Nucleus accumbens (tissue), 56 donors: ENCODE results near the gene SPATA31E1.
"Not testable (repeated sequence)": the region's sequence is repeated elsewhere in the genome, so short reads cannot be mapped to it uniquely, and the experiment has no call there.

Experiments used
- DNase-seq, 56 donors: peaks; one replicate each; lab custom pipeline; 2025; lab: John Stamatoyannopoulos, UW

The SPATA31E1 gene

GRCh38 chr9:87882627-87883026 lies at the start of gene SPATA31E1:
TSS of gene SPATA31E1 (plus strand) at chr9:87882877. CDS start at chr9:87882892, 15 bp downstream.
- no peak for DNase-seq

DNA sequence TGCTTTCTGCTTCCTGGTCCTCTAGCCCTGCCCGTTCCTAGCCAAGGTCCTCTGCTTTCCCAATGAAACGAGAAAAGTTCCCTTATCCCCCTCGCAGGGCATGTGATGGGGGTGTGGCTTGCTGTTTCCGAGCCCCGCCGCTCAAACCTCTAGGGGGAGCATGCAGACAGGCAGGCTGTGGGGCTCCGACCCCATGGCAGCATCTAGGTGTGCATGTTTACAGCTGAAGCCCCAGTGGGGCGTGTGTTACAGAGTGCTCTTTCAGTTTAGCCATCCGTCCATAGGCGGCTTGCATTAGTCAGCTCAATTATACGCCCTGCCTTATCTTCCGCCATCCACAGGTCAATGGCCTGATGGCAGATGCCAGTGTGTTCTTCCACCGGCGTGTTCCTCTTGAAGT lies 48.3 kb upstream of the SPATA31E1 start:
- DNase-seq = no peak

DNA sequence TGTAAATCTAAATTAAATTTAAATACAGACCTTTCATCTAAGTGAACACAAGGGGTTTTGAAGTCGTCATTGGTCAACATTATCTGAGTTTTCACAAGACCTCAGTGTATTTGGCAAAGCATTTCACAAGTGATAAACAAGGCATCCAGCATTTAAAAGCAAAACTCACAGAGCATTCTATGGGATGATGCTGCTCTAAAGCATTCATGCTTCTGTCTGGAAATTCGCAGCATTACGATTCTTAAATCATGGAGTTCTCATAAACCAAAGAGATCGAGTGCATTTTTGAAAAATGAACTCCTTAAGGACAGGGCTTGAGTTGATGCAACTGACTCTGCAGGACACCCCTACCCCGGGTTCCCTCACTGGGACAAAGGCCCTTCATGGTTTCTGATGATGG lies 46.1 kb upstream of the SPATA31E1 start:
- DNase-seq = no peak

- DNase-seq = peak in 14 of 56 donors; percentile 2 to 45 (median 22)
Measured at GRCh38 chr9:87836951-87837705, 45.5 kb upstream of the SPATA31E1 start.

- no peak for DNase-seq
Measured at GRCh38 chr9:87840134-87840533, 42.5 kb upstream of the SPATA31E1 start.

DNA sequence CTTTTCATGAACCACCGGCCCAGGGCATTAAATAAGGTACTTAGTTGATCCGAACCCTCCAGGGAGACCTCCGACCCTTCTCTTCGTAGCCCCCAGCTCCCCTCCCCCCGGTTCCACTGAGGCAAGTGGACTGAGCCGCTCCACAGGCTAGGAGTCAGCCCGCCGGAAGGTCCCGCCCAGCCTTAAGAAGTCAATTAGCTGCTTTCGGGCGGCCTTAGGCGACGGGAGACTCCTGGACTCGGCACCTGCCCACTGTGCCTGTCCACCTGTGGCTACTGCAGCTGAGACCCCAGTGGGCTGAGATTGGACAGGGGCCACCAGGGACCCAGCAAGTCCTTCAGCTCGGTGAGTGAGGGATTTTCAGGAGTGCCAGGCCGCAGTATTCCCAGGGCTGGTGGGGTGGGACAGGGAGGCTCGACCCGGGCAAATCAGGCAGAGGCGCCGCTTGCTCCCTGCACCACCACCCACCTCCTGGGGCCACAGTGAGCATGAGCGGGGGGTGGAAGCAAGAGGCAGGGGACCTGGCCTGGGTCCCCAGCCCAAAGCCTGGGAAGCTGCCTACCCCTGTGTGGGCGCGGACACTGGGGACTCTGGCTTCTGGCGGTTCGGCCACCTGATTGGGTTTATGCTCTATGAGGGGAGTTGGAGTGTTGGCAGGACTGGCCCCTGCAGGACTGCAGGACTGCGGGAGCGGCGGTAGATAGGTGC lies 39.6 kb upstream of the SPATA31E1 start:
- DNase-seq = no peak

DNA sequence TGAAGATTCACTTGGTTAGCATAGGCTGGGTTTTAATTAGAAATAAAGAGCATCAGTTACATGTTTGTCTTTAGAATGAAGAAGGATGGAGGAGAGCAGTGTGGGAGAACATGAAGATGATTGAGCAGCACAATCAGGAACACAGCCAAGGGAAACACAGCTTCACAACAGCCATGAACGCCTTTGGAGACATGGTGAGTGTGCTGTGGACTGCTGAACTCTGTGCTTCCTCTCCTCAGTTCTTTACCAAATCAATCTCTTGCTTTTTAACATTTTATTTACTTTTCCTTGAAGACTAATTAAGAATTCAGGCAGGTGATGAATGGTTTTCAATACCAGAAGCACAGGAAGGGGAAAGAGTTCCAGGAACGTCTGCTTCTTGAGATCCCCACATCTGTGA lies 38.2 kb upstream of the SPATA31E1 start:
- no peak for DNase-seq

DNA sequence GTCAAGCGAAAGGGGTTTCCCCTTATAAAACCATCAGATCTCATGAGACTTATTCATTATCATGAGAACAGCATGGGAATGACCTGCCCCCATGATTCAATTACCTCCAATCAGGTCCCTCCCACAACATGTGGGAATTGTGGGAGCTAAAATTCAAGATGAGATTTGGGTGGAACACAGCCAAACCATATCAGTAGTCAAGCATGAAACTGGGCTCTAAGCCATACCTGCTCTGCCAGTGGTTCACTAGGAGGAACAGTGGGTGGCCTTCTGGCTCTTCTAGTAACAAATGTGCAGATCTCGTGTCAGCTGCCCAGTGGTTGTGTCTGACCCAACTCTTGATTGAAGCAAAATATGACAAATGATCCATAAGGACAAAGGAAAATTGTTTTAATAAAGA lies 34.9 kb upstream of the SPATA31E1 start:
- DNase-seq = not testable (repeated sequence)

DNA sequence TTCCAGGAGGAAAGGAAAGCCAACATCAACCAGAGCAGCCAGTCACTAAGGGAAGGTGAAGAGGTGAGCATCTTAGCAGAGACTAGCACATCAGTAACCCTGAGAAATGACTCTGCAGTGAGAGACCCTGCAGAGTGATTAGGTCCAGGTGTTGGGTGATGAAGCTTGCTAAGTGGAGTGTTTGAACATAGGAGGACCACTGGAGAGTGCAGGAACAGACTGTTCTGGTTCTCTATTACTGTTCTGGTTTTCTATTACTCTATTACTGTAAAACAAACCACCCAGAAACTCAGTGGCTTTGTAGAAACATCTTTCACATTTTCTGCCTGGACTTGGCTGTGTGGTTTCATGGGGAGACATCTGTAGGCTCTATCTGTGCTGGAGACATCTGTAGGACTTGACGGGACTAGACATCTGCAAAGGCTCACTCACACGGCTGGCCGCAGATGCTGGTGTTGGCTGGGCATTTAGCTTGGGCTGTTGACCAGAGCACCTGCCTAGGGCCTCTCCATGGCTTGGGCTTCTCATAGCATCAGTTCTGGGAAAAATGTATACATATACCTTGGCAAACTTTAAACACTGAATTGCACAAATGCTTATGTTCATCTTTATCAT lies 33.4 kb upstream of the SPATA31E1 start:
- no peak for DNase-seq

DNA sequence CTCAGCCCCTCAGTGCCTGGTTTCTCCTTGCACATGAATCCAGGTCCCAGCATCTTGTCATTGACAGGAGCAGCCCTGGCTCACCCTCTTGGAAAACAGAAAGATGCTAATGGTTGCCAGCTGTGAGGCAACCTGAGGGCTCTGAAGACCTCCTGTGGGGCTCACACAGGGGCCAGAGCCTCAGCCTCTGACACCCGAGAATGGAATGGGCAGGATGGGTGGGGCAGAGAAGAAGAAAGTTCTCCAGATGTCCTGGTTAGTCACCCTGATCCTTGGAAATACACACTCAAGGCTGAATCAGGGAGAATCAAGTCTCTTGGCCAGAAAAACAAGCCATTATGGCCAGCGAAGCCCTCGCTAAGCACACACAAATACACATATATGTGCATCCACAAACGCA lies 32.3 kb upstream of the SPATA31E1 start:
- no peak for DNase-seq

GRCh38 chr9:87851186-87851585 lies 31.5 kb upstream of the SPATA31E1 start:
- not testable (repeated sequence) for DNase-seq

DNA sequence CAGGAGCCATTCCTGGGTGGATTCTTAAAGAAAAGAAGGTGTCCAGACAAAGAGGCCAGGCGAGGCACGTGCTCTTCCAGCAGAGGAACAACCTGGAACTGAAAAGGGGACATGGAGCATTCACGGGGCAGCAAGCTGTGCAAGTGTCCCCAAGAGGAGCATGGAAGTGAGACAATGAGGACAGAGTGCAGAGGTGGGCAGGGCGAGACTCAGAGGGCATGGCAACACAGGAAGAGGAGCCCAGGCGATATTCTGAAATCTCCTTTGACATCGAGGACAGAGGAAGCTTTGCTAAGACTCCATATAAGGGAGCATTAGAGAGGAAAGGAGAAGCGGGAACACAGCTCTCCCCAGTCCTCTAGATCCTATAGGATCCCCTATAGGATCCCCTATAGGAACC lies 29.4 kb upstream of the SPATA31E1 start:
- no peak for DNase-seq

- no peak for DNase-seq
Measured at GRCh38 chr9:87853876-87854579, 28.6 kb upstream of the SPATA31E1 start.

GRCh38 chr9:87854580-87854955 lies 28.1 kb upstream of the SPATA31E1 start:
- no peak for DNase-seq

DNA sequence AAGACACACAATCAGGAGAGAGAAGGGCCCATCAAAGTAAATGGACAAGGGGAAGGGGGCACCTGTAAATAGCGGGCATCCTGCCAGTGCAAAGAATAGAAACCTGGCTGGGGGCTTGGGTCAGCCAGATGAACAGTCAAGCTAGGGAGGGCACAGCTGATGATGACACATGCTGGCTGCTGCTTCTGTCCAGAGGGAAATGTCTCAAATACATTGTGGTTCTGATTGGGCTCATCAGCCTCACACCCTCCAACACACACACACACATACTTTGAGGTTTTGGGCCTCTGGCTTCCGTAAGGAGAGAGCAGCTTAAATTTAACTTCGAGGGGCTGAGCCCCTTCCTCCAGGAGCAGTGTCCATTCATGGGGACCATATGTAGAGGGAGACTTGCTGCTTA lies 27.6 kb upstream of the SPATA31E1 start:
- DNase-seq = no peak

DNA sequence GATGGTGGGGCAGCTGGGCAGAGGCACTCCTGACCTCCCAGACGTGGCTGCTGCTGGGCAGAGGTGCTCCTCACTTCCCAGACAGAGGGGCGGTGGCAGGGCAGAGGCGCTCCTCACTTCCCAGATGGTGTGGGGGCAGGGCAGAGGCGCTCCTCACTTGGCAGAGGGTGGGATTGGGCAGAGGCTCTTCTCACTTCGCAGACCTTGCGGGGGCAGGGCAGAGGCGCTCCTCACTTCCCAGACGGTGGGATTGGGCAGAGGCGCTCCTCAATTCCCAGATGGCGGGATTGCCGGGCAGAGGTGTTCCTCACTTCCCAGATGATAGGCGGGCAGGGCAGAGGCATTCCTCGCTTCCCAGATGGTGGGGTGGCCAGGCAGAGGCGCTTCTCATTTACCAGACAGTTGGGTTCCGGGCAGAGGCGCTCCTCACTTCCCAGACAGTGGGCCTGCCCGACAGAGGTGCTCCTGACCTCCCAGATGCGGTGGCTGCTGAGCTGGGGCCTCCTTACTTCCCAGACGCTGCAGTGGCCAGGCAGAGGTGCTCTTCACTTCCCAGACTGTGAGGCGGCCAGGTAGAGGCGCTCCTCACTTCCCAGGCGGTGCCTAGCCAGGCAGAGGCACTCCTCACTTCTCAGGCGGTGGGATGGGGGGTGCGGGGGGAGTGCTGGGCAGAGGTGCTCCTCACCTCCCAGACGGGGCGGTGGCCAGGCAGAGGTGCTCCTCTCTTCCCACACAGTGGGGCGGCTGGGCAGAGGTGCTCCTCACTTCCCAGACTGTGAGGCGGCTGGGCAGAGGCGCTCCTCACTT lies 25.3 kb upstream of the SPATA31E1 start:
- DNase-seq = no peak

DNA sequence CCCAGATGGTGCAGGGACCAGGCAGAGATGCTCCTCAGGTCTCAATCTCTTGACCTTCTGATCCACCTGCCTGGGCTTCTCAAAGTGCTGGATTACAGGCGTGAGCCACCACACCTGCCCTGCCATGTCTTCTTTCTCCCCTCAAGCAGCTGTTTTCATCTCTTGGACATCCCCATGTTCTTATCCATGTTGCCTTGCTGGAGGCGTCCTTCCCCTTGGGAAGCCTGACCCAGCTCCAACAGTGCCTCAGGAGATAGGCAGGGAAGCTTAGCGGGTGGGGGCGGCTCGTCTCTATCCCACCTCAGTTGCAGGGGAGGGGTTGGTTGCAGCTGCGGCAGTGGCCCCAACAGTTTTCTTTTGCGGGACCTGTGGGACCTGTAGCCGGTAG lies 24.7 kb upstream of the SPATA31E1 start:
- DNase-seq = no peak

GRCh38 chr9:87859137-87859536 lies 23.5 kb upstream of the SPATA31E1 start:
- no peak for DNase-seq

- no peak for DNase-seq
Measured at GRCh38 chr9:87859786-87860185, 22.9 kb upstream of the SPATA31E1 start.

DNA sequence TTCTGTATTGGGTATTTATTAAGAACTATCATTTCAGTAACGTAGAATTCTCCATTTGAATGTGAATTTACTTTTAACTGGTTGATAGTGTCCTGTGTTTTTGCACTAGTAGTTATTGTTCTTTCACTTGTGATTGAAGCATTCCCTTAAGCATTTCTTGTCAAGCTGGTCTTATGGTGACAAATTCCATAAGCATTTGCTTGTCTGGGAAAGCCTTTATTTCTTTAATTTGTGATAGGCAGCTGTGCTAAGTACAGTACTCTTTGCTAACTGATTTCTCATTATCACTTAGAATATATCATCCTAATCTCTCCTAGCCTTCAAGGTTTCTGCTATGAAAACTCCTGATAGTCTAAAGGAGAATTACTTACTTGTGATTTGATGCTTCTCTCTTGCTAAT lies 21.3 kb upstream of the SPATA31E1 start:
- no peak for DNase-seq
